NCI-H146 (cell line): Measurements from ENCODE around the gene ANKRD30BL.
"Not testable (repeated sequence)": the region's sequence is repeated elsewhere in the genome, so short reads cannot be mapped to it uniquely, and the experiment has no call there.

Source experiments
- DNase-seq: peaks from one replicate; lab custom pipeline; 2025; lab: John Stamatoyannopoulos, UW

ANKRD30BL gene, protein sequence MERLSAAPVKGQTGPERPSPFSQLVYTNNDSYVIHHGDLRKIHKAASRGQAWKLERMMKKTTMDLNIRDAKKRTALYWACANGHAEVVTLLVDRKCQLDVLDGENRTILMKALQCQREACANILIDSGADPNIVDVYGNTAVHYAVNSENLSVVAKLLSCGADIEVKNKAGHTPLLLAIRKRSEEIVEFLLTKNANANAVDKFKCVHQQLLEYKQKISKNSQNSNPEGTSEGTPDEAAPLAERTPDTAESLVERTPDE

DNA sequence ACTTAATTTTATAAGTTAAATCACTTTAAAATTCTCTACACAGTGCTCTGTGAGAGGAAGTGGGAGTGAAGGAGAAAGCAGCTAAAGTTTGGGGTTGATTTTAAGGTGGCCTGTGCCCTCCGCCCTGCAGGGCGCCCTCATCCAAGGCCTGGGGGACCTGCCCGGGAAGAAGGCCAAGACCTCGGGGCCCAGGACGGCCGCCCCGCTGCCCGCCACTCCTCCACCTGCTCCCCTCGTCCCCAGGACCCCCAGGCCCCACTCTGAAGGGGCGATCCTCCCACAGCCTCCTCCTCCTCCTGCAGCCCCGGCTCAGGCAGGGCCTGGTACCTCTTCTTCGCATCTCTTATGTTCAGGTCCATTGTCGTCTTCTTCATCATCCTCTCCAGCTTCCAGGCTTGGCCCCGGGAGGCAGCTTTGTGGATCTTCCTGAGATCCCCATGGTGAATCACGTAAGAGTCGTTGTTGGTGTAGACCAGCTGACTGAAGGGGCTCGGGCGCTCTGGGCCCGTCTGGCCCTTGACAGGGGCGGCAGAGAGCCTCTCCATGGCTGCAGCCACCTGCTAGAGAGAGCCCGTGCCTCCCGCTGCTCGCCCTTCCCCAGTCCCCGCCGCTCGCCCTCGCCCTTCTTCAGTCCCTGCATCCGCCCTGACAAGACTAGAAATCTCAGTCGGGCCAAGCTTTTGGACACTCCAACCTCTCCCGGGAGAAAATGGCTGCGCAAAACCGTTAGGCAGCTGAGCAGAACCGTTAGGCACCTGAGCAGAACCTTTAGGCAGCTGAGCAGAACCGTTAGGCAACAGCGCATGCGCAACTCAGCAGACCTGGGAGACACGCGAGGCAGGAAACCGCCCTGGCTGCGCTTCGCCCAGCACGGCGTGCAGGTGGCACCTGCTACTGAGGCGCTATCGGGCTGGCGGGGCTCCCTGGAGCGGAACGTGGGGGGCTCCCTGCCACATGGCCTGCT lies at the start of gene ANKRD30BL:
TSS of gene ANKRD30BL (minus strand) at position 792 of the 964 bp plus-strand sequence. CDS start at position 545, 247 bp downstream.
- DNase-seq: not testable (repeated sequence)

DNA sequence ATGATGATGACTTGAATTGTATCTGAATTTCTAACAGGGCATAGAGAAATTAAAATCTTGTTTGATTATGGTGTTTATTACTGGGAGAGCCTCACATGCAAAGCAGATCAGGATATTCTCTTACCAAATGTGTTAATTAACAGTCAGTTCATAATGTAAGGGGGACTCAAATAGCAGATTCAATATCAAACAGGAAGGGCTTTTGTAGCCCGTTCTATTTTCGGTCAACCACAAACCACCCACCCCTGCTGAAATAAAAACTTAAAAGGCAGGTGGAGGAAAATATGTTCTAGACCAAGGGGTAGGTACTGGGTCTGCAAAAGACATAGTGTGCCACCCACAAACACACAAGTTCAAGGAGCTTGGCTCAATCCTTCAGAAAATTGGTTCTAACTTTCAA lies 41.1 kb upstream of the ANKRD30BL start:
- DNase-seq: not testable (repeated sequence)

DNA sequence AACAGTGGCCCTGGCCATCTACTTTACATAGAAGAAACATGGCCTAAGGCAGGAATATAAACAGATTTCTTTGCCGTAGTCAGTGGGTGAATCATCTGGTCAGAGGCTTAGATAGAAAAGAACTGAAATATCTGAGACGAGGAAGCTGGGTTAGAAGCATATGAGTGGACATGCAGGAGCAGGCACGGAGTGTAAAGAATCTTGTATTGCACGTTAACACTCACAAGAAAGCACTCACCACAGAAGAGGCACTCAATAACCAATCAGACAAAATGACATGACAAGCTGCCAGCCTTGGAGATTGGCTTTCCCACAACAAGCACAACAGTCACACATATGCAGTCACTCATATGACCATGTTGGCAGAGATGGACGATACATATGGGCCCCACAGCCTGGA lies 31.1 kb upstream of the ANKRD30BL start:
- DNase-seq: not testable (repeated sequence)

DNA sequence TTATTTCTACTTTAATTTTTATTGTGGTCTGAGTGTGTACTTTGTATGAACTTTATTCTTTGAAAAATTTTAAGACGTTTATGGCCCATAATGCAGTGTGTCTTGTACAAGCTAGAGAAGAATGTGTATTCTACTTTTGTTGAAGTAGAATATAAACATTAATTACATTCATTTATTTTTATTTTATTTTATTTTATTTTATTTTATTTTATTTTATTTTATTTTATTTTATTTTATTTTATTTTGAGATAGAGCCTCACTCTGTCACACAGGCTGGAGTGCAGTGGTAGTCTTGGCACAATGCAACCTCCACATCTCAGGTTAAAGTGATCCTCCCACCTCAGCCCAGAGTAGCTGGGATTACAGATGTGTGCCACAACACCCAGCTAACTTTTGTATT lies 5.3 kb upstream of the ANKRD30BL start:
- not testable (repeated sequence) for DNase-seq

DNA sequence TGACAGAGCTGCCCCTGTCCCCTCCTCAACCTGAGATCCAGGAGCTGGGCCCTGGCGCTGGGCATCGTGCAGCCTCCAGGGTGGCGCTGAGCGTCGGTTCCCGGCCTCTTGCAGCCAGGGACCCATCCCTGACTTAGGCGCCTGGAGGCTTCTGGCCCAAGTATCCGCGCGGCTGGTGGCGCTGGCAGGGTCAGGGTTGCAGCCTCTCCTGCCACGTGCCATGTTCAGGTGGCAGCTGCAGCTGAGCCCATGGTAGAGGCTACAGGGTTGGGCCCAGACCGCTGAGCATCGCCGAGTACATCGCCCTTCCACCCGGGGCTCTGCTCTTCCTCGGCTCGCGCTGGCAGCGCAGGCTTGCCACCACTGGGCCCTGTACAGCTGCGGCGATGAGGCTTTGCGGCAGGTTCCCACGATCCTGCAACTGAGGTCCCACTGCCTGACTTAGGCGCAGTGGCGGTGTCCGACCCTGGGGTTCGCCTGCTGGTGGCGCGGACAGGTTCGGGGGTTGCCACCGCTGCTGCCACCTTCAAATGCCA lies 441 bp upstream of the ANKRD30BL start:
- not testable (repeated sequence) for DNase-seq

DNA sequence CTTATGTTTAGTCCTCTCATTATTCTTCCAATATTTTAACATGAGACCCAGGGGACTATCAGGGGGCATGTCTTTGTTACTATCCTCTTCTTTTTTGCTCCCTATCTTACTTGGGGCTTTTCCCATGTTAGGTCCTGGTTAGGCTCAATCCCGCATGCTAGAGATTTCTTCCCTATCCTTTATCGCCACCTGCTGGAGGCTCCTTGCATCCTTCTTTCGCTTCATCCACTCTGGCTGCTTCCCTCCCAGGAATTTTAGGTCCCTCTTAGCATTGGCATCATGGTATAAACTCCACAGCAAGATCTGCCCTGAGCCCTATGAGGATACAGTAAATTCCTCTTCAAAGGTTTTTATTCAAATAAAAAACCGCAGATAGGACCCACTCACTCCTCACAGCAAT lies 15.0 kb downstream of the ANKRD30BL start:
- DNase-seq: peak; percentile 41
